ENCODE results near the gene FOSL2.
A peak's percentile ranks its signal among the peaks of the same experiment; 100 is the strongest.

The FOSL2 gene

DNA sequence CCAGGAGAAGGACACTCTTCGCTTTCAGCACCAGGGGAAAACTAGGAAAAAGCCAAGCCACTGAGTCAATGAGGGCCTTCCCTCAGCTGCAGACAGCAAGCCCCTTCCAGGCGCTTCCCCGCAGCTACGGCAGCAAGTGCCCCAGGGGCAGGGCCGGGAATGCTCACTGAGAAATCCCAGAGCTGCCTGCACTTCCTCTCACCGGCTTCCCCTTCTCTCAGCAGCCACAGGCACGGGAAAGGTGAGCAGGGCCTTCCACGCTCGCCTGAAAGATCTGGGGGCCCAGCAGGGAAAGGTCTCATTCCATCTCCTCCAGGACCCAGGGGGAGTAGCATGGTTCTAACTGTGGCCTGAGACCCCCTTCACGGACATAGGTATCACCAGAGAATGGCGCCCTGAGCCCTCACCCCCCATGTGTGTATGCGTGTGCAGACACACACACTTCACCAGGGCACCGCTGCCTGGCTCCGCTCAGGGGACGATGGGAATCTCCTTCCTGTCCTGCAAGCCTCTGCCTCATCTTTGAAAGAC, 29.6 kb upstream of the FOSL2 start:
- no peaks in the 10 kb centered on the region for H3K27me3 ChIP-seq (replicated peaks; ENCODE audit: control insufficient read depth, insufficient read depth, low read length, poor library complexity, severe bottlenecking)
- peaks cover 72% of the 10 kb centered on the region for H3K4me1 ChIP-seq (ENCODE audit: control insufficient read depth, insufficient read depth, low read length, poor library complexity, severe bottlenecking)
- no peak overlapping the region for H3K27ac ChIP-seq (ENCODE audit: insufficient read depth, low read length, poor library complexity, severe bottlenecking)

DNA sequence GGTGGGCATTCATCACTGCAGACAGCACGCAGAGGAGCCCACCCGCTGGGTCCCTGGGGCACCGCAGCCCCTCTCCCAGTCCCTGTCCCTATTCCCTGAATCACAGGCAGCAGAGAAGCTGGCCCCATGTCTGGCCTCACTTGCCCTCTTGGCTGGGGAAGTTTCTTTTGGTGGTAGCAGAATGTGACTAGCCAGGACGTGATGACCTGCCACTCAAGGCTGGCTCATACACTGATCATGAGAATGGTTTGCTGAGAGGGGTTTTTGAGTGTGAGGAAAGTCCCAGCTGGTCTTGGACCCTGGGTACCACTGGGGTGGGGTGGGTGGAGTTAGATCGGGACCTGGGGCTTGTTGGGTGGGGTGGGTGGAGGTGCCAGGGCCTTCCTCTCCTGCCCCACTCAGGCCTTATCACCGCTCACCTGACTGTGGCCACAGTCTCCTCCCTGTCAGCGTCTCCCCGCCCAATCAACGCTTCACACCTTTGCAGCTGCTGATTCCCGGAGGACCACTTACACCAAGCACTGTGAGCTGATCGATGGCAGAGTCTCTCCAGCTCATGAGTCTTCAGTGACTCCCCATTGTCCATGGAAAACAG, 28.9 kb upstream of the FOSL2 start:
- Histone ChIP-seq H3K4me1 (ENCODE audit: control insufficient read depth, insufficient read depth, low read length, poor library complexity, severe bottlenecking) (peaks cover 65% of the 10 kb centered on the region), H3K36me3 (ENCODE audit: control insufficient read depth, insufficient read depth, low read length) (no peaks in the 10 kb centered on the region), H3K4me3 (ENCODE audit: insufficient read depth, low read depth, low read length, poor library complexity, severe bottlenecking) (no peak overlapping the region), H3K27ac (ENCODE audit: insufficient read depth, low read length, poor library complexity, severe bottlenecking) (no peak overlapping the region), H3K27me3 (replicated peaks; ENCODE audit: control insufficient read depth, insufficient read depth, low read length, poor library complexity, severe bottlenecking) (no peaks in the 10 kb centered on the region), H3K9me3 (ENCODE audit: control insufficient read depth, low read length) (no peaks in the 10 kb centered on the region)
- DNase-seq = no peak

More for the DNA sequence above, 29.6 kb upstream of the FOSL2 start:
- H3K4me3 ChIP-seq (ENCODE audit: insufficient read depth, low read depth, low read length, poor library complexity, severe bottlenecking) = no peak overlapping the region
- H3K9me3 ChIP-seq (ENCODE audit: control insufficient read depth, low read length) = no peaks in the 10 kb centered on the region
- no peaks in the 10 kb centered on the region for H3K36me3 ChIP-seq (ENCODE audit: control insufficient read depth, insufficient read depth, low read length)
- no peak for DNase-seq

DNA sequence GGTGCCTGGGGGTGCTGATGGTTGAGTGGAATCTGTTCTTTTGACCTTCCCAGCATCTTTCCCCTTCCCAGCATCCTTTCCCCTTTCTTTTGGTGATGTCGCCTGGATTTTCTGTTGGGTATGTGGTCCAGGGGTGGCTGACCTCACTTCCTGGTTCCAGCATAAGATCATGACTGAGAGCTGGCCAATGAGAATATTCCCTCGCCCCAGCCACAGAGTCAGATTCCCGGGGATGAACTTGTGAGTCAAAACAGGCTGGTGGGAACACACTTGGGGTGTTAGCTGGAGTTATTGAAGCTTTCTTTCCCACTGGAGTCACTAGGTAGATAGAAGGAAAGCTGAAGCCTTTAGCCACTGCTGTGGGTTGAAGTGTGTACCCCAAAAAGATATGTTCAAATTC, 28.0 kb upstream of the FOSL2 start:
- H3K36me3 ChIP-seq (ENCODE audit: control insufficient read depth, insufficient read depth, low read length) = no peaks in the 10 kb centered on the region
- no peaks in the 10 kb centered on the region for H3K27me3 ChIP-seq (replicated peaks; ENCODE audit: control insufficient read depth, insufficient read depth, low read length, poor library complexity, severe bottlenecking)
- H3K9me3 ChIP-seq (ENCODE audit: control insufficient read depth, low read length) = no peaks in the 10 kb centered on the region
- peaks cover 60% of the 10 kb centered on the region for H3K4me1 ChIP-seq (ENCODE audit: control insufficient read depth, insufficient read depth, low read length, poor library complexity, severe bottlenecking)
- no peak overlapping the region for H3K4me3 ChIP-seq (ENCODE audit: insufficient read depth, low read depth, low read length, poor library complexity, severe bottlenecking)
- DNase-seq = no peak
- no peak overlapping the region for H3K27ac ChIP-seq (ENCODE audit: insufficient read depth, low read length, poor library complexity, severe bottlenecking)

DNA sequence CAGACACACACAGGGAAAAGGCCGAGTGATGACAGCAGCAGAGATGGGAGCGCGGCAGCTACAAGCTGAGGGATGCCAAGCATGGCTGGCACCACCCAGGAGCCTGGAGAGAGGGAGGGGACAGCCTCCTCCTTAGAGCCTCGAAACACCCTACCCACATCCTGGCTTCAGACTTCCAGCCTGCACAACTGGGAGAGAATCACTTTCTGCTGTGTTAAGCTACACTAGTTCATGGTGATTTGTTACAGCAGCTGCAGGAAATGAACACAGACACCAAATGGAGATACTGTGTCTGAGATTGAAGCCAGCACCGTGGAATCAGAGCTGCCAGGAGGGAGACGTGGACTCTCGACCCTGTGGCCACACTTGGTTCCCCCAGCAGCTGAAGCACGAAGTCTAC, 27.5 kb upstream of the FOSL2 start:
- H3K27ac ChIP-seq (ENCODE audit: insufficient read depth, low read length, poor library complexity, severe bottlenecking) = no peak overlapping the region
- no peaks in the 10 kb centered on the region for H3K36me3 ChIP-seq (ENCODE audit: control insufficient read depth, insufficient read depth, low read length)
- no peaks in the 10 kb centered on the region for H3K27me3 ChIP-seq (replicated peaks; ENCODE audit: control insufficient read depth, insufficient read depth, low read length, poor library complexity, severe bottlenecking)
- no peak overlapping the region for H3K4me3 ChIP-seq (ENCODE audit: insufficient read depth, low read depth, low read length, poor library complexity, severe bottlenecking)
- peaks cover 55% of the 10 kb centered on the region for H3K4me1 ChIP-seq (ENCODE audit: control insufficient read depth, insufficient read depth, low read length, poor library complexity, severe bottlenecking)
- DNase-seq = no peak
- no peaks in the 10 kb centered on the region for H3K9me3 ChIP-seq (ENCODE audit: control insufficient read depth, low read length)

DNA sequence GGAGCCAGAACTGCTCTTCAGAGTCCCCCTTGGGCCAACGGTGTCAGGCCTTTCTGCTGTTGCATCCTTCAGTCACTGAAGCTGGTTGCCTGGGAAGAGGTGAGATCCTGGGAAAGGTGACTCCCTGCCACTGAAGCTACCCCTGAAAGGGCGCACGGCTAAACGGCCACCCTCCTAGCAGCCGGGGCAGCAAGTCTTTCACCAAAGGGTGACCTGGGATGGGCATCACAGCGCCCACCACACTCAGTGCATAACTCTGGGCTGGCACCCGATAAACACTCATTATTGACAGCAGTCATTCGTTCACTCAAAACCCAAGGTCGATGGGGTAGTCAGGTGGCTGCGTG, 26.5 kb upstream of the FOSL2 start:
- Histone ChIP-seq H3K4me1 (ENCODE audit: control insufficient read depth, insufficient read depth, low read length, poor library complexity, severe bottlenecking) (peaks cover 45% of the 10 kb centered on the region), H3K9me3 (ENCODE audit: control insufficient read depth, low read length) (no peaks in the 10 kb centered on the region), H3K36me3 (ENCODE audit: control insufficient read depth, insufficient read depth, low read length) (no peaks in the 10 kb centered on the region), H3K27ac (ENCODE audit: insufficient read depth, low read length, poor library complexity, severe bottlenecking) (no peak overlapping the region), H3K27me3 (replicated peaks; ENCODE audit: control insufficient read depth, insufficient read depth, low read length, poor library complexity, severe bottlenecking) (no peaks in the 10 kb centered on the region), H3K4me3 (ENCODE audit: insufficient read depth, low read depth, low read length, poor library complexity, severe bottlenecking) (peak overlapping the region; percentile 27)
- no peak for DNase-seq

DNA sequence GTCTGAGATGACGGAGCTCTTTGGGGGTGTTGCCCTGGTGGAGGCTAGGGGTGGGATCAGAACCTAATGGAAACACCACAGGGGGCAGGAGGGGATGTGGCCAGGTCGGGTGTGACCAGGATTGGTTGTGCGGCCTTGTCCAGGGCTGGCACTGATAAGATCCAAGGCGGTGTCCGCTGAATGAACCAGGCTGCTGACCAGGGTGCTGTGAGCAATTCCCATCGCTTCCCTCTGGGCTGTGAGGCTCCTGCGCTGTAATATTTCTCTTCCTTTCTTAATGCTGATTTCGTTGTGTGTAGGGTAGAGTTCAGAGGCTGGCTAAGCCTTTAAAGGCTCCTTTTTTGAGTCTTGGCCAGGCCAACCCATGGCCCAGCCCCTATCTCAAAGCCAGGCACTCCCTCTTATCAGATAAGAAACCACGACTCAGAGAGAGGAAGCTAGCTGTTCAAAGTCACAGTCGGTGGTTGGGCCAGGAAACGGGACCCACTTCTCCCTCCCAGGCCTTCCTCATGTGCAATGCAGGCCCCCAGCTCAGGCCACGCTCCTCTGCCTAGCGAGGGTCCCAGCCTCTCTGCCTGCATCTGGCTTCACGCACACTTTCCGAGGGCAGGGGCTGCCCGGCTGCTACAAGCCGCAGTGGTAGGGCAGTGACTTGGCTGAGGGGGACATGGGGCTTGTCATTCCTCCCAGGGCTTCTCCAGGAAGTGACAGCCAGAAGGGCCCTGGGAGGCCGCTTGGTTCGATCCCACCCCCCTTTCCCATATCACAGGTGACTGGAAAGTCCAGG, 26.0 kb upstream of the FOSL2 start:
- H3K9me3 ChIP-seq (ENCODE audit: control insufficient read depth, low read length) = no peaks in the 10 kb centered on the region
- no peaks in the 10 kb centered on the region for H3K36me3 ChIP-seq (ENCODE audit: control insufficient read depth, insufficient read depth, low read length)
- no peaks in the 10 kb centered on the region for H3K27me3 ChIP-seq (replicated peaks; ENCODE audit: control insufficient read depth, insufficient read depth, low read length, poor library complexity, severe bottlenecking)
- DNase-seq = peak; percentile 48 to 64 (median 56)
- H3K4me3 ChIP-seq (ENCODE audit: insufficient read depth, low read depth, low read length, poor library complexity, severe bottlenecking) = peak overlapping the region; percentile 27
- H3K27ac ChIP-seq (ENCODE audit: insufficient read depth, low read length, poor library complexity, severe bottlenecking) = no peak overlapping the region
- peaks cover 44% of the 10 kb centered on the region for H3K4me1 ChIP-seq (ENCODE audit: control insufficient read depth, insufficient read depth, low read length, poor library complexity, severe bottlenecking)

DNA sequence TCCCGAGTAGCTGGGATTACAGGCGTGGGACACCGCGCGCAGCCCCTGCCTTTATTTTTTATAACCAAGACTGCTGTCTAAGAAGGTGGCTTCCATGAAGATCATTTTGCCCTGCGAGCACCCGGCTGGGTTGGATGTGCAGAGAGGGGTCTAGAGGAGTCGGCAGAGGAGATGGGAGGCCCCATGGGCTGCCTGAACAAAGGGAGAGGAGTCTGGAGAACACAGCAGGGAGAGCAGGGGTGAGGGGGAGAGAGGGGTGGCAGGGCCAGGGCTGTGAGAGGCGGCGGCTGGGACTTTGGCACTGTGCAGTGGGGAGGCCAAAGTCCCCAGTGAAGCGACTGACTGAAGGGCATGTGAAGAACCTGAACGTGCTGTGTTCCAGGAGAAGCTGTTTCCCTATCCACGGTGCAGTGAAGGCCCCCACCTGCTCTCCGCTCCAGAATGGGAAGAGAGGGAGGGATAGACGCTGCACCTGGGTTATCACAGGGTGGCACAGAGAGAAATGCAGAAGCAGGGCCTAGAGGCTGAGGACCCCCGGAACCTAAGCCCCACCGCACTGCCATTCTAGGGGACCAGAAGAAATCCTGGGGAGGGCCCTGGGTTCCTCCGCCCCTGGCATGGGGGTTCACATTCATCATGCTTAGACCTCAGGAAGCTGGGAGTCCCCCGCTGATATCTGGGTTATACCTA, 24.8 kb upstream of the FOSL2 start:
- Histone ChIP-seq H3K27ac (ENCODE audit: insufficient read depth, low read length, poor library complexity, severe bottlenecking) (no peak overlapping the region), H3K27me3 (replicated peaks; ENCODE audit: control insufficient read depth, insufficient read depth, low read length, poor library complexity, severe bottlenecking) (no peaks in the 10 kb centered on the region), H3K4me1 (ENCODE audit: control insufficient read depth, insufficient read depth, low read length, poor library complexity, severe bottlenecking) (peaks cover 44% of the 10 kb centered on the region), H3K9me3 (ENCODE audit: control insufficient read depth, low read length) (no peaks in the 10 kb centered on the region), H3K4me3 (ENCODE audit: insufficient read depth, low read depth, low read length, poor library complexity, severe bottlenecking) (no peak overlapping the region), H3K36me3 (ENCODE audit: control insufficient read depth, insufficient read depth, low read length) (no peaks in the 10 kb centered on the region)
- no peak for DNase-seq

DNA sequence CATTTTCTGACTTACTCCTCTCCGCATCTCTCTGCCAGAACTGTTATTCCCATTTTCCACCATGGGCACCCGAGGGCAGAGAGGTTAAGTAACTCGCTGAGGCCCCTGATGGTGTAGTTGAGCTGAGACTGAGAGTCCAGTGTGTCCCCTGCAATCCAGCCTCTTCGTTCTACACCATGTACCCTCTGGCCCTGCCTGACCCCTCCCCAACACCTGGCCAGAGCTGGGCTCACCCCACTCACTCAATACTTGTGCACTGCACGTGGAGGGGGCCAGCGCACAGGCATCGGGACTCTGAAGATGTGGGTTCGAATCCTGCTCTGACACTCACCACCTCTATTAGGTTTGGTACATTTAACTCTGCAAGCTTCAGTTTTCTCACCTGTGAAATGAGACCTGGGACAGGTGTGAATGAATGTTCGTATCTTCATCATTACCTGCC, 24.3 kb upstream of the FOSL2 start:
- H3K4me3 ChIP-seq (ENCODE audit: insufficient read depth, low read depth, low read length, poor library complexity, severe bottlenecking) = no peak overlapping the region
- no peak for DNase-seq
- H3K27me3 ChIP-seq (replicated peaks; ENCODE audit: control insufficient read depth, insufficient read depth, low read length, poor library complexity, severe bottlenecking) = no peaks in the 10 kb centered on the region
- no peak overlapping the region for H3K27ac ChIP-seq (ENCODE audit: insufficient read depth, low read length, poor library complexity, severe bottlenecking)
- peaks cover 42% of the 10 kb centered on the region for H3K4me1 ChIP-seq (ENCODE audit: control insufficient read depth, insufficient read depth, low read length, poor library complexity, severe bottlenecking)
- no peaks in the 10 kb centered on the region for H3K36me3 ChIP-seq (ENCODE audit: control insufficient read depth, insufficient read depth, low read length)
- H3K9me3 ChIP-seq (ENCODE audit: control insufficient read depth, low read length) = no peaks in the 10 kb centered on the region

DNA sequence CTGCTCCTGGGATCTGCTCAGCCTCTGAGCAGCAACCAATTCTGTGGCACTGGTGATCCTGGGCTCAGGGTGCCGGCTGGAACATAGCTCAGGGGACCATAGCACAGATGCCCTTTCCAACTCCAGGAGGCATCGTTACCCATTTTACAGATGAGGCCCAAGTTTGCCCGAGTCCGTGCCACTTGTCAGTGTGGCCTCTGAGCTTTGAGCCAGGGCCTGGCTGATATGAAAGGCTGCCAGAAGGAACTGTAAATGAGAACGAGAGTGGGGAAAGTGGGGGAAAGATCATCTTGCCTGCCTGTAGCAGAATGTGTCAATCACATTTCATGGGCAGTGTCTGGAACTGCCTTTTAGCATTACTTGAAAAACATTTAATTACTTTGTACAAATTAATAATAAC, 23.3 kb upstream of the FOSL2 start:
- Histone ChIP-seq H3K9me3 (ENCODE audit: control insufficient read depth, low read length) (no peaks in the 10 kb centered on the region), H3K4me1 (ENCODE audit: control insufficient read depth, insufficient read depth, low read length, poor library complexity, severe bottlenecking) (peaks cover 36% of the 10 kb centered on the region), H3K27ac (ENCODE audit: insufficient read depth, low read length, poor library complexity, severe bottlenecking) (no peak overlapping the region), H3K4me3 (ENCODE audit: insufficient read depth, low read depth, low read length, poor library complexity, severe bottlenecking) (no peak overlapping the region), H3K36me3 (ENCODE audit: control insufficient read depth, insufficient read depth, low read length) (no peaks in the 10 kb centered on the region), H3K27me3 (replicated peaks; ENCODE audit: control insufficient read depth, insufficient read depth, low read length, poor library complexity, severe bottlenecking) (no peaks in the 10 kb centered on the region)
- DNase-seq = no peak

DNA sequence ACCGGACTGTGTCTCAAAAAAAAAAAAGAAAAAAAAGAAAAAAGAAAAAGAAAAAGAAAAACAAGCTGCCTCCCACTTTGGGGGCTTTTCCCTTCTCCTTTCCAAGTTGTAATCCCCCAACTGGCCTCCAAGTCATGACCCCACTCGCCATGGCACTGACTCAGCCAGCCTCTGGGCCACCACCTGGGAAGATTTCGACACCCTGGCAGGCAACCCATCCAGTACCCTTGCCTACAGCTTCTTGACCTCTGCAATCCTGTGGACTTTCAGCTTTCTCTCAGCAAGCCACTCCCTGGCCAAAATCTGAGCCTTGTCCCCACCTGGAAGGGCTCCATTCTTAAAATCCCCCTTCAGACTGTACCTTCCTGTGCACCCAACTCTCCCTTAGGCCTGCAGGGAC, 22.3 kb upstream of the FOSL2 start:
- DNase-seq = no peak
- no peaks in the 10 kb centered on the region for H3K36me3 ChIP-seq (ENCODE audit: control insufficient read depth, insufficient read depth, low read length)
- H3K9me3 ChIP-seq (ENCODE audit: control insufficient read depth, low read length) = no peaks in the 10 kb centered on the region
- H3K27me3 ChIP-seq (replicated peaks; ENCODE audit: control insufficient read depth, insufficient read depth, low read length, poor library complexity, severe bottlenecking) = no peaks in the 10 kb centered on the region
- H3K27ac ChIP-seq (ENCODE audit: insufficient read depth, low read length, poor library complexity, severe bottlenecking) = no peak overlapping the region
- peaks cover 26% of the 10 kb centered on the region for H3K4me1 ChIP-seq (ENCODE audit: control insufficient read depth, insufficient read depth, low read length, poor library complexity, severe bottlenecking)
- H3K4me3 ChIP-seq (ENCODE audit: insufficient read depth, low read depth, low read length, poor library complexity, severe bottlenecking) = no peak overlapping the region

All from effector memory CD4-positive, alpha-beta T cell (primary cell).